ENCODE measurements around the gene XPO6.

DNA sequence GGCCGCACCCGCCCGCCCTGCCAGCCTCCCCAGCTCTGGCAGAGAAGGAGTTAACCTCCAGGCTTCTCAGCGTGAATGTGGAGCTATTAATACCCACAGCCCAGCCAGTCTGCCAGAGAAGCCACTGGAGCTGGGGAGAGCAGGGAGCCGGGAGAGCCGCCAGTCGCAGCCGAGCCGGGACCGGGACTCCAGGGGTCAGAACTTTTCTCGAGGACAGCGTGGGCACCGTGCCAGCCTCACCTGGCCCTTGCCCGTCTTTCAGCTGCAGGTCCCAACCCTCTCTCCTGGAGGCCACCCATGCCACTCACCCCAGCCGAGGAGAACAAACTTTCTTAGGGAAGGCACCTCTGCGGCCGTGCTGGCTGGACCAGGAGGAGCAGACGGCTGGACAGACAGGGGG lies 46.8 kb upstream of the XPO6 start:
- no peak for TF ChIP-seq POLR2A (IDR thresholded peaks at IDR 0.05; ENCODE audit: extremely low read depth, insufficient read length)
- TF ChIP-seq, protein P1, sequence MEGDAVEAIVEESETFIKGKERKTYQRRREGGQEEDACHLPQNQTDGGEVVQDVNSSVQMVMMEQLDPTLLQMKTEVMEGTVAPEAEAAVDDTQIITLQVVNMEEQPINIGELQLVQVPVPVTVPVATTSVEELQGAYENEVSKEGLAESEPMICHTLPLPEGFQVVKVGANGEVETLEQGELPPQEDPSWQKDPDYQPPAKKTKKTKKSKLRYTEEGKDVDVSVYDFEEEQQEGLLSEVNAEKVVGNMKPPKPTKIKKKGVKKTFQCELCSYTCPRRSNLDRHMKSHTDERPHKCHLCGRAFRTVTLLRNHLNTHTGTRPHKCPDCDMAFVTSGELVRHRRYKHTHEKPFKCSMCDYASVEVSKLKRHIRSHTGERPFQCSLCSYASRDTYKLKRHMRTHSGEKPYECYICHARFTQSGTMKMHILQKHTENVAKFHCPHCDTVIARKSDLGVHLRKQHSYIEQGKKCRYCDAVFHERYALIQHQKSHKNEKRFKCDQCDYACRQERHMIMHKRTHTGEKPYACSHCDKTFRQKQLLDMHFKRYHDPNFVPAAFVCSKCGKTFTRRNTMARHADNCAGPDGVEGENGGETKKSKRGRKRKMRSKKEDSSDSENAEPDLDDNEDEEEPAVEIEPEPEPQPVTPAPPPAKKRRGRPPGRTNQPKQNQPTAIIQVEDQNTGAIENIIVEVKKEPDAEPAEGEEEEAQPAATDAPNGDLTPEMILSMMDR (IDR thresholded peaks at IDR 0.05; ENCODE audit: low read depth, low read length), result no peak
